Osteoblast (primary cell): Measurements from ENCODE around the gene TMEM237. TPM values are rescaled to one million over a fixed set of nuclear protein-coding genes. Genes with fewer than 3 reads are reported as not detected.
A peak's percentile ranks its signal among the peaks of the same experiment; 100 is the strongest.

ENCODE experiments used
- DNase-seq: peaks from one replicate; pipeline ENCODE4 v3.0.0; 2011; ENCODE audit warnings: low spot score, mixed read lengths; ENCODE audit not compliant: insufficient read length; ENCODE audit errors: missing footprints
- H2AFZ ChIP-seq: 2 replicates; pipeline ENCODE4 v1.6.0; 2011; ENCODE audit warnings: mild to moderate bottlenecking, low read length
- H3K27ac ChIP-seq: 2 replicates; pipeline ENCODE4 v1.5.1; 2011; ENCODE audit warnings: mild to moderate bottlenecking, low read depth, low read length, moderate library complexity
- H3K27me3 ChIP-seq: 2 replicates; pipeline ENCODE4 v1.6.0; 2012; ENCODE audit warnings: mild to moderate bottlenecking, control low read depth, inconsistent platforms, low read length, moderate library complexity; ENCODE audit not compliant: insufficient read depth
- H3K36me3 ChIP-seq: 2 replicates; pipeline ENCODE4 v1.5.1; 2011; ENCODE audit warnings: mild to moderate bottlenecking, low read length, control low read depth, moderate library complexity; ENCODE audit not compliant: insufficient read depth
- H3K4me1 ChIP-seq: 2 replicates; pipeline ENCODE4 v1.5.1; 2011; ENCODE audit warnings: mild to moderate bottlenecking, low read length, control low read depth, moderate library complexity; ENCODE audit not compliant: insufficient read depth
- H3K4me2 ChIP-seq: 2 replicates; pipeline ENCODE4 v1.6.0; 2011; ENCODE audit warnings: mild to moderate bottlenecking, low read length; ENCODE audit not compliant: insufficient read depth
- H3K4me3 ChIP-seq: fragments of 200-600 bp; sonication (generic); 3 replicates; pipeline ENCODE4 v1.5.1; 2012; ENCODE audit warnings: mild to moderate bottlenecking, low read length, inconsistent platforms; ENCODE audit not compliant: insufficient read depth
- H3K79me2 ChIP-seq: 2 replicates; pipeline ENCODE4 v1.6.0; 2012; ENCODE audit warnings: mild to moderate bottlenecking, low read length, control low read depth, inconsistent platforms; ENCODE audit not compliant: insufficient read depth
- H3K9me3 ChIP-seq: 2 replicates; pipeline ENCODE4 v1.5.1; 2011; ENCODE audit warnings: low read depth, low read length, control low read depth
- H4K20me1 ChIP-seq: 2 replicates; pipeline ENCODE4 v1.6.0; 2012; ENCODE audit warnings: mild to moderate bottlenecking, low read length, control low read depth; ENCODE audit not compliant: insufficient read depth
- total RNA-seq: library from RNA; depleted of rRNA; stranded (reverse); fragments of >200 nt; gene quantifications from 2 replicates; pipeline ENCODE4 v1.2.3, GENCODE V29; 2012
- TF ChIP-seq, protein P1 (sequence below): IDR thresholded peaks from 2 replicates; pipeline ENCODE4 v1.5.1; 2011; ENCODE audit warnings: mild to moderate bottlenecking, low read depth, low read length, moderate library complexity; ENCODE audit errors: extremely low read depth

TMEM237 gene
- total RNA-seq, 1 donor, result 49.6 TPM

DNA sequence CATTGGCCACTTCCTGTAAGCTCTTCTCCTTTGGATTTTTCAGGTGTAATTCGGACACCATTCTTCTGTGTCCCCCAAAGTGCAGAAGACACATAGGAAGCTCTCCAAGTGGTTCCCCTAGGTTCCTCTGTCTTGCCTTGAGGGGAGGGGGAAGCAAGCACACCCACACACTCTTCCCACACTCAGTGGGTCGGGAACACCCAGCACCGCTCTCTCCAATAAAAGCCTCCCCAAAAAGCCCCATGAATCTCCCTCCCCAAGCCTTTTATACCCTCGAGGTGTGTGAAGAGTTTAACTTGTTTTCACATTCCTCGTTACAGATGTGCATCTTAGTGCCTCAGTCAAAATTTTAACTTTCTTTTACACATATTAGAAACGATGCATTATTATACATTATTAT, 9.9 kb upstream of the TMEM237 start:
- Histone ChIP-seq H3K27ac (peak overlapping the region; percentile 94), H3K4me2 (peak overlapping the region; percentile 41), H3K4me3 (no peak overlapping the region)

DNA sequence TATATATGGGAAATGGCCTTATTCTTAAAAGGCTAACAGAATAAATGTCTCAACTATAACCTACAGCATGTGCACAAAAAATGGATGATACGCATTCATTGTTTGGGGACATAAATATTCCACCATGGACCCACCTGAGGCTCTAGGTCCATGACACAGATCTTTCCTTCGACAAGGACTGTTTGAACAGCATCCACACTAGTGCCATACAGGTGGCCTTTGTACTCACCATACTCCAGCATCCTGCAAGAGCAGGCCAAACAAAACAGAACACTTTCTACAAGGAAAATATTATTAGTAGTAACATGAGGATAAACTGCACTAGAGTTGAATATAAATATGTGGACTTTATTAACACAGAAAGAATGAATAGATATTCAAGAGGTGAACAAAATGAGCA, 6.1 kb upstream of the TMEM237 start:
- Histone ChIP-seq H3K36me3 (no peaks in the 10 kb centered on the region), H3K9me3 (no peaks in the 10 kb centered on the region), H3K27ac (no peak overlapping the region), H2AFZ (no peak overlapping the region), H4K20me1 (no peaks in the 10 kb centered on the region), H3K4me2 (no peak overlapping the region), H3K4me3 (no peak overlapping the region), H3K79me2 (no peaks in the 10 kb centered on the region), H3K4me1 (peaks cover 19% of the 10 kb centered on the region), H3K27me3 (no peaks in the 10 kb centered on the region)
- TF ChIP-seq, protein P1, sequence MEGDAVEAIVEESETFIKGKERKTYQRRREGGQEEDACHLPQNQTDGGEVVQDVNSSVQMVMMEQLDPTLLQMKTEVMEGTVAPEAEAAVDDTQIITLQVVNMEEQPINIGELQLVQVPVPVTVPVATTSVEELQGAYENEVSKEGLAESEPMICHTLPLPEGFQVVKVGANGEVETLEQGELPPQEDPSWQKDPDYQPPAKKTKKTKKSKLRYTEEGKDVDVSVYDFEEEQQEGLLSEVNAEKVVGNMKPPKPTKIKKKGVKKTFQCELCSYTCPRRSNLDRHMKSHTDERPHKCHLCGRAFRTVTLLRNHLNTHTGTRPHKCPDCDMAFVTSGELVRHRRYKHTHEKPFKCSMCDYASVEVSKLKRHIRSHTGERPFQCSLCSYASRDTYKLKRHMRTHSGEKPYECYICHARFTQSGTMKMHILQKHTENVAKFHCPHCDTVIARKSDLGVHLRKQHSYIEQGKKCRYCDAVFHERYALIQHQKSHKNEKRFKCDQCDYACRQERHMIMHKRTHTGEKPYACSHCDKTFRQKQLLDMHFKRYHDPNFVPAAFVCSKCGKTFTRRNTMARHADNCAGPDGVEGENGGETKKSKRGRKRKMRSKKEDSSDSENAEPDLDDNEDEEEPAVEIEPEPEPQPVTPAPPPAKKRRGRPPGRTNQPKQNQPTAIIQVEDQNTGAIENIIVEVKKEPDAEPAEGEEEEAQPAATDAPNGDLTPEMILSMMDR, result no peak
- DNase-seq, result no peak

More for the DNA sequence above, 9.9 kb upstream of the TMEM237 start:
- TF ChIP-seq, protein P1, result no peak
- H3K79me2 ChIP-seq, result no peaks in the 10 kb centered on the region
- peaks cover 33% of the 10 kb centered on the region for H3K4me1 ChIP-seq
- H3K9me3 ChIP-seq, result no peaks in the 10 kb centered on the region
- H2AFZ ChIP-seq, result no peak overlapping the region
- no peak for DNase-seq
- H3K36me3 ChIP-seq, result no peaks in the 10 kb centered on the region
- H3K27me3 ChIP-seq, result no peaks in the 10 kb centered on the region
- H4K20me1 ChIP-seq, result no peaks in the 10 kb centered on the region

DNA sequence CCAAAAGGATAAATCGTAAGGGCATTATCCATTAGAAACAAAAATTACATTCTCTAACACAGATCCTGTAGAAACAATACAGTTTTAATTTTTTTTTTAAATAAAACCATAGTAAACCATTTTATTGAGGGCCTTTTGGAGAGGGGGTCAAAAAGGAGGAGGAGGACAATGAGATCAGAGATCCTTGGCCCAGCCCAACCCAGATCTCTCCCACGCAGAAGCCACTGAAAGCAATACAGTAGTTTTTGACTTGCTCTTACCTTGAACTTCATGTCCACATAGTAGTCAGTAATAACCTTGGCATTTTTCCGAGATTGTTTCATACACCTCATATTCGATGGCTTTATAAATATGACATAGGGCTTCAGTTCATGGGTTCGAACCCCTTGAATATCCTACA, 4.1 kb upstream of the TMEM237 start:
- Histone ChIP-seq H4K20me1 (no peaks in the 10 kb centered on the region), H3K4me3 (no peak overlapping the region), H3K79me2 (peaks cover 10% of the 10 kb centered on the region), H2AFZ (no peak overlapping the region), H3K4me2 (no peak overlapping the region), H3K36me3 (no peaks in the 10 kb centered on the region), H3K4me1 (peaks cover 15% of the 10 kb centered on the region), H3K9me3 (no peaks in the 10 kb centered on the region), H3K27me3 (no peaks in the 10 kb centered on the region), H3K27ac (no peak overlapping the region)
- TF ChIP-seq, protein P1, result no peak
- no peak for DNase-seq

DNA sequence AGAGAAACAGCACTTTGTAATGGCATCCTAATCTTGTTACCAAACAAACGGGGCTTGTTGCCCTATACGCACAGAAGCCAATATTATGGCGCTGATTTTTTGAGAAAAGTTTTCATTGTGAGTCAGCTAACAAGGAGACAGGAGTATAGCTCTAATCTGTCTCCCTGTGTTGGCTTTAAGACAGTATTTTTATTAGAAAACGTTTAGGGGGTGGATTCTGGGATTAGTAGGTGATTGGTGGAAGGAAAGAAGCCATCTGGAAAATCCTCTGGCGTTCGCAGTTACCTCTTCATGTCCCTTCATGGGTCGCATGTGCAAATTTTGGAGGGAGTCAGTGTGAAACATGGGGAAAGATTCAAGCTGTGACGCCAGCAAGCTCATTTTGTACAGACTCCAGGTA, 698 bp upstream of the TMEM237 start:
- Histone ChIP-seq H3K4me3 (peak overlapping the region; percentile 92), H3K4me1 (peaks cover 18% of the 10 kb centered on the region), H2AFZ (peak overlapping the region; percentile 69), H3K36me3 (peaks cover 2% of the 10 kb centered on the region), H3K9me3 (no peaks in the 10 kb centered on the region), H4K20me1 (no peaks in the 10 kb centered on the region), H3K4me2 (peak overlapping the region; percentile 97), H3K79me2 (peaks cover 32% of the 10 kb centered on the region), H3K27ac (peak overlapping the region; percentile 93), H3K27me3 (no peaks in the 10 kb centered on the region)
- DNase-seq, result no peak
- TF ChIP-seq, protein P1, result no peak
